Gastroesophageal sphincter (tissue), 4 donors: ENCODE data around the gene LRBA. TPM values are rescaled to one million over a fixed set of nuclear protein-coding genes. Genes with fewer than 3 reads are reported as not detected.
A peak's percentile ranks its signal among the peaks of the same experiment; 100 is the strongest.

Experiments
- ATAC-seq: fragments of 150-250 bp; one replicate; pipeline ENCODE4 v1.9.1; 2016; ENCODE audit warnings: mild to moderate bottlenecking, moderate library complexity
- H3K27ac ChIP-seq, 4 donors: fragments of 200-600 bp; sonication (generic) in 3 of 4; 1 replicate in 3 of 4; 2 replicates in 1 of 4; pipeline ENCODE4 v1.5.1; 2016 to 2019
- H3K27me3 ChIP-seq: fragments of 200-600 bp; sonication (generic); one replicate; pipeline ENCODE4 v1.5.1; 2019
- H3K36me3 ChIP-seq, 2 donors: fragments of 200-600 bp; sonication (generic); one replicate each; pipeline ENCODE4 v1.5.1; 2019; ENCODE audit warnings: control low read depth in 1 of 2
- H3K4me1 ChIP-seq, 3 donors: fragments of 200-600 bp; sonication (generic); 1 replicate in 2 of 3; 2 replicates in 1 of 3; pipeline ENCODE4 v1.5.1; 2016 to 2019; ENCODE audit warnings: control low read depth in 2 of 3
- H3K4me3 ChIP-seq, 2 donors: fragments of 200-600 bp; sonication (generic); one replicate each; pipeline ENCODE4 v1.5.1; 2019; ENCODE audit warnings: mild to moderate bottlenecking in 1 of 2, moderate library complexity in 1 of 2
- H3K9me3 ChIP-seq, 3 donors: fragments of 200-600 bp; sonication (generic); one replicate each; pipeline ENCODE4 v1.5.1; 2017 to 2019; ENCODE audit warnings: control low read depth in 2 of 3
- EP300 ChIP-seq: sonication (generic); formaldehyde crosslinking; IDR thresholded peaks from one replicate; pipeline ENCODE4 v1.6.1; 2017; ENCODE audit warnings: antibody characterized with exemption, mild to moderate bottlenecking
- POLR2A ChIP-seq, 2 donors: fragments of 450-650 bp; IDR thresholded peaks; one replicate each; pipeline ENCODE4 v1.6.1; 2017; ENCODE audit warnings: antibody characterized with exemption in 2 of 2, mild to moderate bottlenecking in 2 of 2, moderate library complexity in 1 of 2
- POLR2AphosphoS5 ChIP-seq: sonication (generic); formaldehyde crosslinking; IDR thresholded peaks from one replicate; pipeline ENCODE4 v1.6.1; 2017; ENCODE audit warnings: antibody characterized with exemption
- WGBS, 2 donors: methylation state at CpG; one replicate each; pipeline ENCODE4 v1.1.5; 2018; ENCODE audit warnings: low coverage in 1 of 2; 5-methylcytosine and 5-hydroxymethylcytosine counted together
- total RNA-seq, 4 donors: library from RNA; depleted of rRNA; stranded (reverse); fragments of >200 nt; gene quantifications; one replicate each; pipeline ENCODE4 v1.1.0, GENCODE V29; 2016
- TF ChIP-seq, protein P1 (sequence below), 4 experiments: fragments of 200-600 bp in 2 of 4; fragments of 450-650 bp in 2 of 4; sonication (generic) in 1 of 4; IDR thresholded peaks; one replicate each; pipeline ENCODE4 v1.5.1; 2017 to 2019; ENCODE audit warnings: antibody characterized with exemption in 4 of 4, mild to moderate bottlenecking in 2 of 4, moderate library complexity in 2 of 4

The LRBA gene
- total RNA-seq, 4 donors from 2014 or later: 18.4 to 35.0 (median 23.2) TPM

DNA sequence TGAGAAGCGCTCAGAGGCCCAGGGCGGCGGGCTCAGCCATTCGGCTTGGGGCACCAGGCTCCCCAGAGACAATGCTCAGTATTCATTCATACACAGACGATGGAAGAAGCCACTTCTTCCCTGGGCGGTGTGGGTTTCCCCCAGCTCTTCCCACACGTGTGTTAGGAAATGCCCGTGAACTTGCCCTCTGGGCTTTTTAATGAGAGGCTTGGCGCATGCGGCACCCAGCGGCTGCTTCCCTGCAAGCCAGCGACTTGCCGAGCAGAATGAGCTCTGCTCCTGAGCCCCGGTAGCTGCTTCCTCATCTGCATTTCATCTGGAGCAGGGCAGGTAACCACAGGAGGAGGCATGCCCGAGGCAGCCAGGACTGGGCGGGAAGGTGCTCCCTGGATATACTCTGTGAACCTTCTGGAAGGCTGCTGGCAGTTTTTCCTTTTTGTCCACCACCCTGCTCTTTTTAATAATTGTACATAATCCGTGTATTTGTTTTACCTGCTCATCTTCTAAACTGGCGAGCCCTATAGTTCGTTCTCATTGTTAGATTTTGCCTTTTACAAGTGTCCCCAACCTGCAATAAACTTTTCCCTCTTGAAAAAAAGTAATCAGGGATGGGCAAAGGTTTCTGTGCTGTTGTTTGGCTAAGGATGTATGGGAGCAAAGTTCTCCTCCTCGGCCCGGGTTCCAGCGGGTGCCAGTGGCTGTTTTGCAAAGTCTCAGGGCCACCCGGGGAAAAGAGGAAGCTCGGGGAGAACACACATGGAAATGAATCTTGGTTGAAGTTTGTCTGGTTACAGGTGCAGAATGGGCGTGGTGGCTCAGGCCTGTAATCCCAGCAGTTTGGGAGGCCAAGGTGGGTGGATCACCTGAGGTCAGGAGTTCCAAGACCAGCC lies 758.0 kb downstream of the LRBA start:
- 83 to 94% methylated on average over 7 of the region's 25 CpGs for WGBS, 2 donors
- H3K9me3 ChIP-seq: no peaks in the 10 kb centered on the region
- H3K4me1 ChIP-seq: peaks cover 0 to 17% (median 0%) of the 10 kb centered on the region in 3 donors
- no peak overlapping the region for H3K4me3 ChIP-seq
- no peak for ATAC-seq
- peaks cover 0 to 62% of the 10 kb centered on the region in 2 donors for H3K36me3 ChIP-seq
- no peak overlapping the region for H3K27ac ChIP-seq
- TF ChIP-seq POLR2AphosphoS5 (no peak), POLR2A (IDR thresholded peaks at IDR 0.05) (no peak), EP300 (no peak)
- TF ChIP-seq, protein P1, sequence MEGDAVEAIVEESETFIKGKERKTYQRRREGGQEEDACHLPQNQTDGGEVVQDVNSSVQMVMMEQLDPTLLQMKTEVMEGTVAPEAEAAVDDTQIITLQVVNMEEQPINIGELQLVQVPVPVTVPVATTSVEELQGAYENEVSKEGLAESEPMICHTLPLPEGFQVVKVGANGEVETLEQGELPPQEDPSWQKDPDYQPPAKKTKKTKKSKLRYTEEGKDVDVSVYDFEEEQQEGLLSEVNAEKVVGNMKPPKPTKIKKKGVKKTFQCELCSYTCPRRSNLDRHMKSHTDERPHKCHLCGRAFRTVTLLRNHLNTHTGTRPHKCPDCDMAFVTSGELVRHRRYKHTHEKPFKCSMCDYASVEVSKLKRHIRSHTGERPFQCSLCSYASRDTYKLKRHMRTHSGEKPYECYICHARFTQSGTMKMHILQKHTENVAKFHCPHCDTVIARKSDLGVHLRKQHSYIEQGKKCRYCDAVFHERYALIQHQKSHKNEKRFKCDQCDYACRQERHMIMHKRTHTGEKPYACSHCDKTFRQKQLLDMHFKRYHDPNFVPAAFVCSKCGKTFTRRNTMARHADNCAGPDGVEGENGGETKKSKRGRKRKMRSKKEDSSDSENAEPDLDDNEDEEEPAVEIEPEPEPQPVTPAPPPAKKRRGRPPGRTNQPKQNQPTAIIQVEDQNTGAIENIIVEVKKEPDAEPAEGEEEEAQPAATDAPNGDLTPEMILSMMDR (IDR thresholded peaks at IDR 0.05): no peak
- H3K27me3 ChIP-seq: no peaks in the 10 kb centered on the region

DNA sequence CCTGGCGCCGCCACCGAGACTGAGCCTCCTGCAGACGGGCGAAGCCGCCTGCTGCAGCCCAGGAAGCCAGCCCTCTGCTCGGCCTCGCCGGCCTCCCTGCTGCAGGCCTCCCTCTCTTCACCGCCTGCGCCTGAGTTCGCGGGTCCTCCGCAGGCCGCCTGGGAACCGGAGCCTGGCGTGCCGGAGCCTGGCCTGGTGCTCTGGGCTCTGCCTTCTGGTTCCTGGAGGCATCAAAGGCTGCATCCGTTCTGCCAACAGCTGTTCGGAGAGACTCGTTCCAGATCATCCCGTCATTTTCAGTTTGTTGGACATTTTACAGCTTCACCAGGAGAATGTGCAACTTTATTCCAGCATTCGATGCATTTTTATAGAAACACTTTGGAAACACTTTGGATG lies 758.9 kb downstream of the LRBA start:
- ATAC-seq: no peak
- Histone ChIP-seq H3K4me3 (no peak overlapping the region), H3K27ac (peak overlapping the region in 1 of 4 donors; percentile 21)

DNA sequence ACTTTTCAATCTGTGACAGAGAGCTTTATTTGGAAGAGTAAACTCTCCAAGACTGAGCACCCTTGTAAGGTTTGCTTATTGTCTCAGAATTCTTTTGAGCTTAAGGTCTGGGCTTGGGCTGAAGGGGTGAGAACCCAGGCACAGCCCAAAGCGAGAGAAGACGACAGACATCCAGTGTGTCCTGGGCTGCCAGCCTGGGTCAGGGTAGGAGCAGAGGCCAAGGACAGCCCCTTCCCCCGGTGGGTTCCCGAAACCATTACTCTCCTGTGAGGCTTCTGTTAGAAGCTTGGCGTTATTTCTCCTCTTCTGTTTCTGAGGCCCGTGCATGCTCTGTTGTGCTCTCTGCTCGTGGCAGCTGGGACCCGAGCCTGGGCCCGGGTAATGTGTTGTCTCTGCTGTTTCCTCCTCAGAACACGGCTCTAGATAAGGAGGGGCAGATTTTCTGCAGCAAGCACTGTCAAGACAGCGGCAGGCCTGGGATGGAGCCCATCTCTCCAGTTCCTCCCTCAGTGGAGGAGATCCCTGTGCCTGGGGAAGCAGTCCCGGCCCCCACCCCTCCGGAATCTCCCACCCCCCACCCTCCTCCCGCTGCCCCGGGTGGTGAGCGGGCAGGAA lies 759.4 kb downstream of the LRBA start:
- Histone ChIP-seq H3K36me3 (peaks cover 0 to 55% of the 10 kb centered on the region in 2 donors), H3K9me3 (no peaks in the 10 kb centered on the region)
- WGBS, 2 donors: no CpG with 5 or more reads among the region's 16 CpGs

More for the DNA sequence above, 758.9 kb downstream of the LRBA start:
- H3K27me3 ChIP-seq: no peaks in the 10 kb centered on the region
- WGBS, 2 donors: 46 to 60% methylated on average over 1 to 6 of the region's 23 CpGs
- TF ChIP-seq POLR2A (IDR thresholded peaks at IDR 0.05) (no peak), POLR2AphosphoS5 (no peak), EP300 (no peak)
- TF ChIP-seq, protein P1 (IDR thresholded peaks at IDR 0.05): no peak
- H3K9me3 ChIP-seq: no peaks in the 10 kb centered on the region
- peaks cover 0 to 59% of the 10 kb centered on the region in 2 donors for H3K36me3 ChIP-seq
- H3K4me1 ChIP-seq: peaks cover 0 to 24% (median 0%) of the 10 kb centered on the region in 3 donors

DNA sequence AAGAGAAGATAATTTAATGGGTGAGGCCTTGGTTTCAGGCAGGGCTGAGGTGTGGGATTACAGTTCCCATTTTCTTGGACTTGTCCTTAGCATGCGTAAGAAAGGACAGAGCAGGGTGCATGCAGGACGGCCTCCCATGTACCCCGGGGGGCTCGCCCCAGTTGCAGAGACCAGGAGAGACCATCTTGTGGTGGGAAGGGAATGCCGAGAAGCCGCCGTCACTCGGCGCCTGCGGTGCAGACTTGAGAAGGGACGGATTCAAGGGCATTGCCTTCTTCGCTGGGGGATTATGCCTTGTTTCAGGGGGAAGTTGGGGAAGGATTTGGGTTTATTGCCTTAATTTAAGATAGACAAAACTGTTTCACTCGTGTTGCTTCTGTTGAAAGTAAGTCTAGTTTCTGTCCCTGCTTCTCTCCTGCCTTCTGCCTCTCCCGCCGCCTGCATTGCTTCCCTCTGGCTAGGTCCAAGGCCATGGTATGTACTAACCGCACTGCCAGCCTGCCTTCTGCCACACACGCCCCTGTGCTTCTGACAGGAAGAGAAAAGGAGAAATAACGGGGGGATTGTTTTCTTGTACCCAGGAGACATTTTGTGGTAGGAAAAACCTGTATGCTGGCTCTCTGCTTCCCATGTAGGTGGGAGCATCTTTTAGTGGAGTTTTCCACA lies 761.0 kb downstream of the LRBA start:
- 96 to 100% methylated on average over 4 to 8 of the region's 18 CpGs for WGBS, 2 donors
- no peaks in the 10 kb centered on the region for H3K27me3 ChIP-seq
- peaks cover 0 to 58% of the 10 kb centered on the region in 2 donors for H3K36me3 ChIP-seq
- no peak overlapping the region for H3K27ac ChIP-seq
- no peak for TF ChIP-seq EP300
- no peak for TF ChIP-seq POLR2AphosphoS5
- TF ChIP-seq, protein P1 (IDR thresholded peaks at IDR 0.05): no peak
- no peak for TF ChIP-seq POLR2A (IDR thresholded peaks at IDR 0.05)
- no peaks in the 10 kb centered on the region for H3K9me3 ChIP-seq
- ATAC-seq: no peak
- H3K4me1 ChIP-seq: peaks cover 0 to 24% (median 0%) of the 10 kb centered on the region in 3 donors
- H3K4me3 ChIP-seq: no peak overlapping the region

More for the DNA sequence above, 759.4 kb downstream of the LRBA start:
- TF ChIP-seq POLR2AphosphoS5 (no peak), POLR2A (IDR thresholded peaks at IDR 0.05) (no peak), EP300 (no peak)
- TF ChIP-seq, protein P1 (IDR thresholded peaks at IDR 0.05): no peak
- ATAC-seq: no peak
- Histone ChIP-seq H3K4me3 (no peak overlapping the region), H3K4me1 (peaks cover 0 to 24% (median 0%) of the 10 kb centered on the region in 3 donors), H3K27ac (peak overlapping the region in 3 of 4 donors; percentile 14 to 50 (median 21)), H3K27me3 (no peaks in the 10 kb centered on the region)
